Measurements from ENCODE around the gene PPP4R3A. TPM values are rescaled to one million over a fixed set of nuclear protein-coding genes. Genes with fewer than 3 reads are reported as not detected.
"Not testable (repeated sequence)": the region's sequence is repeated elsewhere in the genome, so short reads cannot be mapped to it uniquely, and the experiment has no call there.

PPP4R3A gene
- total RNA-seq, 1 donor from 2014 or later = 119 TPM

DNA sequence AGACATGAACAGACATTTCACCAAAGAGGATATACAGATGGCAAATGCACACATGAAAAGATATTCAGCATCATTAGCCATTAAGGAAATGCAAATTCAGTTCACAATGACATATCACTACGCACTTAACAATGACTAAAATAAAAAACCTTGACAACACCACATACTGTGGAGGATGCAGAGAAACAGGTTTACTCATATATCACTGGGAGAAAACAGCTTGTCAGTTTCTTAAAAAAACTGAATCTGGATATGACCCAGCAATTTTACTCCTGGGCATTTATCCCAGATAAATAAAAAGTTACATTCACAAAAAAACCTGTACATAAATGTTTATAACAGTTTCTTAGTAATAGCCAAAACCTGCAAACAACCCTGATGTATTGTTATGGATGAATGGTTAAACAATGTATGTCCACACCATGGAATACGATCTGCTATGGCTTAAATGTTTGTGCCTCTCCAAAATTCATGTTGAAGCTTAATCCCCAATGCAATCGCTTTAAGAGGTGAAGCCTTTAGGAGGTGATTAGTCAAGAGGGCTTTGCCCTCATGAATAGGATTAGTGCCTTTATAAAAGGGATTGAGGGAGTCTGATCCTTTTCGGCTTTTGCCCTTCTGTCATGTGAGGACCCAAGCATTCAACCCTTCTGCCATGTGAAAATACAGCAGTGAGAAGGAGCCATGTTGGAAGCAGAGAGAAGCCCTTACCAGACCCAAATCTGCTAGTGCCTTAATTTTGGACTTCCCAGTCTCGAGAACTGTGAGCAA lies 36.0 kb upstream of the PPP4R3A start:
- Mint-ChIP-seq H3K36me3 (ENCODE audit: insufficient read depth) (no peaks in the 10 kb centered on the region), H3K27me3 (peaks cover 8% of the 10 kb centered on the region), H3K4me3 (ENCODE audit: low read depth) (no peak overlapping the region), H3K27ac (no peak overlapping the region), H3K9me3 (ENCODE audit: low read depth) (peaks cover 13% of the 10 kb centered on the region), H3K4me1 (ENCODE audit: low read depth) (no peaks in the 10 kb centered on the region)
- TF ChIP-seq, protein P1, sequence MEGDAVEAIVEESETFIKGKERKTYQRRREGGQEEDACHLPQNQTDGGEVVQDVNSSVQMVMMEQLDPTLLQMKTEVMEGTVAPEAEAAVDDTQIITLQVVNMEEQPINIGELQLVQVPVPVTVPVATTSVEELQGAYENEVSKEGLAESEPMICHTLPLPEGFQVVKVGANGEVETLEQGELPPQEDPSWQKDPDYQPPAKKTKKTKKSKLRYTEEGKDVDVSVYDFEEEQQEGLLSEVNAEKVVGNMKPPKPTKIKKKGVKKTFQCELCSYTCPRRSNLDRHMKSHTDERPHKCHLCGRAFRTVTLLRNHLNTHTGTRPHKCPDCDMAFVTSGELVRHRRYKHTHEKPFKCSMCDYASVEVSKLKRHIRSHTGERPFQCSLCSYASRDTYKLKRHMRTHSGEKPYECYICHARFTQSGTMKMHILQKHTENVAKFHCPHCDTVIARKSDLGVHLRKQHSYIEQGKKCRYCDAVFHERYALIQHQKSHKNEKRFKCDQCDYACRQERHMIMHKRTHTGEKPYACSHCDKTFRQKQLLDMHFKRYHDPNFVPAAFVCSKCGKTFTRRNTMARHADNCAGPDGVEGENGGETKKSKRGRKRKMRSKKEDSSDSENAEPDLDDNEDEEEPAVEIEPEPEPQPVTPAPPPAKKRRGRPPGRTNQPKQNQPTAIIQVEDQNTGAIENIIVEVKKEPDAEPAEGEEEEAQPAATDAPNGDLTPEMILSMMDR (IDR thresholded peaks at IDR 0.05; ENCODE audit: unreplicated experiment) = no peak
- no peak for DNase-seq (ENCODE audit: low spot score, unreplicated experiment)

DNA sequence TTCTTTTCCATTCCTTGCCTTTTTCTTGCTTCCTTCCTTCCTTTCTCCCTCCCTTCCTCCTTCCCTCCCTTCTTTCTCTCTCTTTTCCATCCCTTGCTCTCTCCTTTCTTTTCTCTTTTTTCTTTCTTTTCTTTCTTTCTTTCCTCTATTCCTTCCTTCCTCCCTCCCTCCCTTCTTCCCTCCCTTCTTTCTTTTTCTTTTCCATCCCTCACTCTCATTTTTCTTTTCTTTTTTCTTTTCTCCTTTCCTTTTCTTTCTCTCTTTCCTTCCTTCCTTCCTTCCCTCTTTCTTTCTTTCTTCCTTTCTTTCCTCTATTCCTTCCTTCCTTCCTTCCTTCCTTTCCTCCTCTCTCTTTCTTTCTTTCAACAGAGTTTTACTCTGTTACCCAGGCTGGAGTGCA lies 35.1 kb upstream of the PPP4R3A start:
- Mint-ChIP-seq H3K27ac (no peak overlapping the region), H3K9me3 (ENCODE audit: low read depth) (peaks cover 20% of the 10 kb centered on the region)

DNA sequence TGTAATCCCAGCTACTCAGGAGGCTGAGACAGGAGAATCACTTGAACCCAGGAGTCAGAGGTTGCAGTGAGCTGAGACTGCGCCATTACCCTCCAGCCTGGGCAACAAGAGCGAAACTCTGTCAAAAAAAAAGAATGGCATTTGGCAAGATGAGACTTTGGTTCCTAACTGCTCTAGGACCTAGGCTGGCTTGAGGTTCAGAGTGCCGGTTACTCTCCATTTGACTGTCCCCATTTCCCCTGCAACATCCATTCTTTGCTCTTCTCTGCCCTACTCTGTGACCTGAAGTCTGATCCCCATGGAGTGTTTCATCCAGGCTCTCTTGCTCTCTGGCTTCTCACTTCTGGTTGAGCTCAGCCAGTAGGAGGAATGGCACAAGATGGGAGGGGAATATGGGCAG lies 26.2 kb upstream of the PPP4R3A start:
- DNase-seq (ENCODE audit: low spot score, unreplicated experiment) = no peak
- peaks cover 23% of the 10 kb centered on the region for H3K9me3 Mint-ChIP-seq (ENCODE audit: low read depth)
- peaks cover 3% of the 10 kb centered on the region for H3K27me3 Mint-ChIP-seq
- TF ChIP-seq, protein P1 (IDR thresholded peaks at IDR 0.05; ENCODE audit: unreplicated experiment) = no peak
- no peaks in the 10 kb centered on the region for H3K4me1 Mint-ChIP-seq (ENCODE audit: low read depth)
- no peak overlapping the region for H3K27ac Mint-ChIP-seq
- peaks cover 2% of the 10 kb centered on the region for H3K36me3 Mint-ChIP-seq (ENCODE audit: insufficient read depth)
- no peak overlapping the region for H3K4me3 Mint-ChIP-seq (ENCODE audit: low read depth)

More for the DNA sequence above, 35.1 kb upstream of the PPP4R3A start:
- no peak overlapping the region for H3K4me3 Mint-ChIP-seq (ENCODE audit: low read depth)
- no peaks in the 10 kb centered on the region for H3K36me3 Mint-ChIP-seq (ENCODE audit: insufficient read depth)
- no peaks in the 10 kb centered on the region for H3K4me1 Mint-ChIP-seq (ENCODE audit: low read depth)
- peaks cover 8% of the 10 kb centered on the region for H3K27me3 Mint-ChIP-seq
- TF ChIP-seq, protein P1 (IDR thresholded peaks at IDR 0.05; ENCODE audit: unreplicated experiment) = no peak
- DNase-seq (ENCODE audit: low spot score, unreplicated experiment) = no peak

DNA sequence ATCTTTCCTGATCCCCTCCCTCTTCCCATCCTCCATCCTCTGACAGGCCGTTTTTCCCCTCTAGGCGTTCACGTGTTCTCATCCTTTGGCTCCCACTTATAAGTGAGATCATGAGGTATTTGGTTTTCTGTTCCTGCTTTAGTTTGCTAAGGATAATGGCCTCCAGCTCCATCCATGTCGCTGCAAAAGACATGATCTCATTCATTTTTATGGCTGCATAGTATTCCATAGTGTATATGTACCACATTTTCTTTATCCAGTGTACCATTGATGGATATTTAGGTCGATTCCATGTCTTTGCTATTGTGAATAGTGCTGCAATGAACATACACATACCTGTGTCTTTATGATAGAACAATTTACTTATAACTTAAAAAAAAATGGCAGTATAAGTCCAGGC lies 23.9 kb upstream of the PPP4R3A start:
- not testable (repeated sequence) for H3K36me3 Mint-ChIP-seq (ENCODE audit: insufficient read depth); DNase-seq (ENCODE audit: low spot score, unreplicated experiment); H3K27me3 Mint-ChIP-seq; H3K9me3 Mint-ChIP-seq (ENCODE audit: low read depth); H3K4me3 Mint-ChIP-seq (ENCODE audit: low read depth); H3K27ac Mint-ChIP-seq; H3K4me1 Mint-ChIP-seq (ENCODE audit: low read depth)

DNA sequence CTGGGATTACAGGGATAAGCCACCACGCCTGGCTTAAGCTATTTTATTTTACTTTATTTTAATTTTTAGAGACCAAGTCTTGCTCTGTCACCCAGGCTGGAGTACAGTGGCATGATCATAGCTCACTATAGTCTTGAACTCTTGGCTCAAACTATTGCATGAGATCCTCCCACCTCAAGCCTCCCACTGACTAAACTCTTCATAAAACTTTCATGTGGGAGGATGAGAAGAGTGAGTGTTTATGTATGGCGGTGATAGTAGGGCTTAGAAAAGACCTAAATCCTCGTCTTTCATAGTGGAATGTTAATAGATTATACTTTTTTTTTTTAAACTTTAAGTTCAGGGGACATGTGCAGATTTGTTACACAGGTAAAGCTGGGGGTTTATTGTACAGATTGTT lies 23.5 kb upstream of the PPP4R3A start:
- peaks cover 7% of the 10 kb centered on the region for H3K9me3 Mint-ChIP-seq (ENCODE audit: low read depth)
- TF ChIP-seq, protein P1 (IDR thresholded peaks at IDR 0.05; ENCODE audit: unreplicated experiment) = no peak

DNA sequence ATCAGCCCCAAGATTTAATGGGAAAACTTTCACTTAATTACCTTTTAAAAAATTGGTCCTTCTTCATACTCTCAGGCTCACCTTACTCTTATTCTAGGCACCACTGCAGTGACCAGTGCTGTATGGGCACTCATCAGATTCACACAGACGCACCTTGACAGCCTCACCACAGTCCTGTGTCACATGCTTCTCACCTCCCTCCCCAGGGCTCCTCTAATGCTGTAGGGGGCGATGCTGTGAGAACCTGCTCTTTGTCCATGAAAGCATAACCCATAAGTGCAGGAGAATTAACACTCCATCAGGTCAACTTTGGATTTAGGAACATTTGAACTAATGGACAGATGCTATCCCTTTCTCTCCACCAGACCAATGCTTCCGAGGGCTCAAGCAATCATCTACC lies 13.9 kb upstream of the PPP4R3A start:
- no peak for DNase-seq (ENCODE audit: low spot score, unreplicated experiment)
- Mint-ChIP-seq H3K9me3 (ENCODE audit: low read depth) (no peaks in the 10 kb centered on the region), H3K4me3 (ENCODE audit: low read depth) (no peak overlapping the region), H3K4me1 (ENCODE audit: low read depth) (no peaks in the 10 kb centered on the region), H3K27ac (no peak overlapping the region), H3K36me3 (ENCODE audit: insufficient read depth) (no peaks in the 10 kb centered on the region), H3K27me3 (no peaks in the 10 kb centered on the region)
- TF ChIP-seq, protein P1 (IDR thresholded peaks at IDR 0.05; ENCODE audit: unreplicated experiment) = no peak

More for the DNA sequence above, 23.5 kb upstream of the PPP4R3A start:
- H3K27ac Mint-ChIP-seq = no peak overlapping the region
- no peaks in the 10 kb centered on the region for H3K36me3 Mint-ChIP-seq (ENCODE audit: insufficient read depth)
- H3K27me3 Mint-ChIP-seq = peaks cover 3% of the 10 kb centered on the region
- H3K4me3 Mint-ChIP-seq (ENCODE audit: low read depth) = no peak overlapping the region
- H3K4me1 Mint-ChIP-seq (ENCODE audit: low read depth) = no peaks in the 10 kb centered on the region
- no peak for DNase-seq (ENCODE audit: low spot score, unreplicated experiment)

All from progenitor cell of endocrine pancreas (in vitro differentiated cells).